Measurements from ENCODE around the gene SRRM3.
"Not testable (repeated sequence)": the region's sequence is repeated elsewhere in the genome, so short reads cannot be mapped to it uniquely, and the experiment has no call there.

The SRRM3 gene, protein sequence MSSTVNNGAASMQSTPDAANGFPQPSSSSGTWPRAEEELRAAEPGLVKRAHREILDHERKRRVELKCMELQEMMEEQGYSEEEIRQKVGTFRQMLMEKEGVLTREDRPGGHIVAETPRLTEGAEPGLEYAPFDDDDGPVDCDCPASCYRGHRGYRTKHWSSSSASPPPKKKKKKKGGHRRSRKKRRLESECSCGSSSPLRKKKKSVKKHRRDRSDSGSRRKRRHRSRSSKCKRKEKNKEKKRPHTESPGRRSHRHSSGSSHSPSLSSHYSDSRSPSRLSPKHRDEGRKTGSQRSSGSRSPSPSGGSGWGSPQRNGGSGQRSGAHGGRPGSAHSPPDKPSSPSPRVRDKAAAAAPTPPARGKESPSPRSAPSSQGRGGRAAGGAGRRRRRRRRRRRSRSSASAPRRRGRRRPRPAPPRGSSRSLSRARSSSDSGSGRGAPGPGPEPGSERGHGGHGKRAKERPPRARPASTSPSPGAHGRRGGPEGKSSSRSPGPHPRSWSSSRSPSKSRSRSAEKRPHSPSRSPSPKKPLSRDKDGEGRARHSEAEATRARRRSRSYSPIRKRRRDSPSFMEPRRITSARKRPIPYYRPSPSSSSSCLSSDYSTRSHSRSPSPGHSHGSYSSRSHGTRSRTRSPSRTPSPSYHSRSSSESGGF

DNA sequence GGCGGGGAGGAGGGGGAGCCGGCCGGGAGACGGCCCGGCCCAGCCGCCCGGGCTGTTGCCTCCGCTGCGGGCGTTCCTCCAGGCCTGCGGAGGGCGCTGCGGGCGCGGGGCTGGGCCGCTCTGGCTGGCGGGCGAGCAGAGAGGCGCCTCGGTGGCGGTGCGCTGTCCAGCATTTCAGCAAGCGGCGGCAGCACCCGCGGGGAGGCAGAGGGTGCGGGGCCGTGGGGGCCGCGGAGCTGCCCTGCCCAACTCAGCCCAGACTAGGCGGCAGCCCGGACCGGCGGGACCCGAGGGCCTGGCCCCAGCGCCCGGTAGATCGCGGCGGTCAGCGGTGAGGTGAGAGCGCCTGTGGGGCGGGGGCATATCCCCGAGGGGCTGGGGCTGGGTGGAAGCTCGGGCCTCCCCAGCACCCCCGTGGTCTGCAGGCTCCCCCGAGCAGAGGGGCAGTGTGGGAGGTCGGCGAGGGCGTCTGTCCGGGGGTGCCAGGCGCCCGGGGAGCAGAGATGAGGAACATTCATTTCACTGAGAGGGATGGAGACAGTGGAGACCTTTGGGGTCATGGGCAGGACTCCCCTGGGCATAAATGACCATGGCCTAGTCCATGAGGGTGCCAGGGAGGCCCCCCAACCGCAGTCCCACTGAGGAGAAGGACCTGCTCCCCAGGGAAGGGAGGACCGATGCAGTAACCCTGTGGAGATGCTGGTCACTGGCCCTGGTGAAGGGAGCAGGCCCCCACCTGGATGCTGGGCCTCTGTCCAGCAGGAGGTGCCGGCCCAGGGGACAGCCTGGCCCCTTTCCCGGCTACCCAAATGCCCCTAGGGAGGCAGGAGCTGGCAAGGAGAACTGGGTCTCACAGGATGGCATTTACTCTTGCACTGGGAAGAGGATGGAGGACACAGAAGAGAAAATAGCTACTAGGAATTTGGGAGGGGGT, at the start of gene SRRM3:
SRRM3 (plus strand) TSS at position 165 of the 934 bp plus-strand sequence. CDS start 33,171 bp downstream, outside the sequence.
- H3K4me1 ChIP-seq (ENCODE audit: insufficient read depth, low read length, severe bottlenecking) = no peaks in the 10 kb centered on the region
- H3K9me3 ChIP-seq (ENCODE audit: low read length) = no peaks in the 10 kb centered on the region
- TF ChIP-seq EZH2 (IDR thresholded peaks at IDR 0.05; ENCODE audit: borderline replicate concordance, low read length) (no peak), CTCF (IDR thresholded peaks at IDR 0.05; ENCODE audit: low read length) (peak; percentile 60)
- no peaks in the 10 kb centered on the region for H3F3A ChIP-seq (ENCODE audit: insufficient read depth, low read length)
- H3K4me2 ChIP-seq (ENCODE audit: low read length) = no peak within 1 kb of the TSS
- H3K27ac ChIP-seq (ENCODE audit: low read depth, low read length, poor library complexity, severe bottlenecking) = no peak within 1 kb of the TSS
- no peaks in the 10 kb centered on the region for H3K36me3 ChIP-seq (ENCODE audit: insufficient read depth, low read length)
- H4K20me1 ChIP-seq (ENCODE audit: insufficient read depth, low read length) = no peaks in the 10 kb centered on the region
- H3K27me3 ChIP-seq (ENCODE audit: insufficient read depth, low read length) = no peaks in the 10 kb centered on the region
- H3K79me2 ChIP-seq (ENCODE audit: insufficient read depth, low read length) = no peaks in the 10 kb centered on the region
- H2AFZ ChIP-seq (ENCODE audit: low read length) = no peak within 1 kb of the TSS
- no peaks in the 10 kb centered on the region for H3K9me2 ChIP-seq (ENCODE audit: low read depth, low read length)
- no peak within 1 kb of the TSS for H3K4me3 ChIP-seq (ENCODE audit: low read depth, low read length, poor library complexity, severe bottlenecking)
- H3K9ac ChIP-seq (ENCODE audit: low read length) = no peak within 1 kb of the TSS

- Histone ChIP-seq H3K4me1 (ENCODE audit: insufficient read depth, low read length, severe bottlenecking) (no peaks in the 10 kb centered on the region), H3K9me3 (ENCODE audit: low read length) (no peaks in the 10 kb centered on the region), H4K20me1 (ENCODE audit: insufficient read depth, low read length) (no peaks in the 10 kb centered on the region), H3K4me3 (ENCODE audit: low read depth, low read length, poor library complexity, severe bottlenecking) (no peak overlapping the region), H3F3A (ENCODE audit: insufficient read depth, low read length) (no peaks in the 10 kb centered on the region), H3K4me2 (ENCODE audit: low read length) (no peak overlapping the region), H3K79me2 (ENCODE audit: insufficient read depth, low read length) (no peaks in the 10 kb centered on the region), H3K9ac (ENCODE audit: low read length) (no peak overlapping the region), H3K36me3 (ENCODE audit: insufficient read depth, low read length) (no peaks in the 10 kb centered on the region), H2AFZ (ENCODE audit: low read length) (no peak overlapping the region), H3K27ac (ENCODE audit: low read depth, low read length, poor library complexity, severe bottlenecking) (no peak overlapping the region), H3K9me2 (ENCODE audit: low read depth, low read length) (no peaks in the 10 kb centered on the region), H3K27me3 (ENCODE audit: insufficient read depth, low read length) (peaks cover 10% of the 10 kb centered on the region; the same call in 1 of the 2 replicates)
- no peak for TF ChIP-seq CTCF (IDR thresholded peaks at IDR 0.05; ENCODE audit: low read length)
- TF ChIP-seq EZH2 (IDR thresholded peaks at IDR 0.05; ENCODE audit: borderline replicate concordance, low read length) = no peak
These were observed 49.8 kb upstream of the SRRM3 start for GRCh38 chr7:76151932-76152331.

- H3K9me2 ChIP-seq (ENCODE audit: low read depth, low read length); H2AFZ ChIP-seq (ENCODE audit: low read length); H3K9ac ChIP-seq (ENCODE audit: low read length); H3K36me3 ChIP-seq (ENCODE audit: insufficient read depth, low read length); H3K4me2 ChIP-seq (ENCODE audit: low read length); H4K20me1 ChIP-seq (ENCODE audit: insufficient read depth, low read length); H3K79me2 ChIP-seq (ENCODE audit: insufficient read depth, low read length); H3K4me1 ChIP-seq (ENCODE audit: insufficient read depth, low read length, severe bottlenecking); H3K4me3 ChIP-seq (ENCODE audit: low read depth, low read length, poor library complexity, severe bottlenecking); H3K27ac ChIP-seq (ENCODE audit: low read depth, low read length, poor library complexity, severe bottlenecking); H3F3A ChIP-seq (ENCODE audit: insufficient read depth, low read length); H3K9me3 ChIP-seq (ENCODE audit: low read length): not testable (repeated sequence)
- peaks cover 10% of the 10 kb centered on the region; the same call in 1 of the 2 replicates for H3K27me3 ChIP-seq (ENCODE audit: insufficient read depth, low read length)
These were observed 48.0 kb upstream of the SRRM3 start for GRCh38 chr7:76153571-76154230.

Data from OCI-LY1 (cell line).